OCI-LY3 (cell line): ENCODE results near the gene KCNJ11.

Experiments used
- H2AFZ ChIP-seq: fragments of 200-600, 300-600 bp; shearing (Covaris generic); 2 replicates; pipeline ENCODE4 v1.6.0; 2014; ENCODE audit warnings: antibody characterized with exemption, low read depth, low read length
- H3K27ac ChIP-seq: fragments of 200-600, 300-600 bp; sonication (generic); 2 replicates; pipeline ENCODE4 v1.5.1; 2014; ENCODE audit warnings: mild to moderate bottlenecking, low read length, moderate library complexity, mixed read lengths
- H3K27me3 ChIP-seq: fragments of 200-600, 300-600 bp; sonication (generic); 2 replicates; pipeline ENCODE4 v1.6.1; 2014; ENCODE audit warnings: low read depth, low read length, mixed read lengths
- H3K36me3 ChIP-seq: fragments of 200-600, 300-600 bp; sonication (generic); replicated peaks from 2 replicates; pipeline ENCODE3; 2014; ENCODE audit warnings: low read depth, low read length, mixed read lengths
- H3K4me1 ChIP-seq: fragments of 300-600, 200-600 bp; sonication (generic); 2 replicates; pipeline ENCODE4 v1.6.1; 2014; ENCODE audit warnings: low read length, mixed read lengths
- H3K4me2 ChIP-seq: fragments of 200-600, 300-600 bp; sonication (generic); 2 replicates; pipeline ENCODE4 v1.6.1; 2014; ENCODE audit warnings: low read length, mixed read lengths
- H3K4me3 ChIP-seq: fragments of 300-600, 200-600 bp; sonication (generic); 2 replicates; pipeline ENCODE4 v1.5.1; 2014; ENCODE audit warnings: antibody characterized with exemption, mild to moderate bottlenecking, low read length, moderate library complexity
- H3K79me2 ChIP-seq: fragments of 300-600, 200-600 bp; shearing (Covaris generic); 2 replicates; pipeline ENCODE4 v1.6.1; 2014; ENCODE audit warnings: mild to moderate bottlenecking, low read length, mixed read lengths
- H3K9ac ChIP-seq: fragments of 300-600, 200-600 bp; shearing (Covaris generic); 2 replicates; pipeline ENCODE4 v1.6.0; 2014; ENCODE audit warnings: mild to moderate bottlenecking, low read length, moderate library complexity
- H3K9me3 ChIP-seq: fragments of 200-600, 300-600 bp; shearing (Covaris generic); 2 replicates; pipeline ENCODE4 v1.6.1; 2014; ENCODE audit warnings: low read length, mixed read lengths; ENCODE audit not compliant: insufficient read depth
- H4K20me1 ChIP-seq: fragments of 200-600, 300-600 bp; sonication (generic); 2 replicates; pipeline ENCODE4 v1.6.1; 2016; ENCODE audit warnings: low read length, mixed read lengths; ENCODE audit not compliant: insufficient read depth
- TF ChIP-seq, protein P1 (sequence below): fragments of 200-600, 300-600 bp; sonication (generic); IDR thresholded peaks from 2 replicates; pipeline ENCODE4 v1.5.1; 2014; ENCODE audit warnings: antibody characterized with exemption, low read length, low read depth

The KCNJ11 gene

DNA sequence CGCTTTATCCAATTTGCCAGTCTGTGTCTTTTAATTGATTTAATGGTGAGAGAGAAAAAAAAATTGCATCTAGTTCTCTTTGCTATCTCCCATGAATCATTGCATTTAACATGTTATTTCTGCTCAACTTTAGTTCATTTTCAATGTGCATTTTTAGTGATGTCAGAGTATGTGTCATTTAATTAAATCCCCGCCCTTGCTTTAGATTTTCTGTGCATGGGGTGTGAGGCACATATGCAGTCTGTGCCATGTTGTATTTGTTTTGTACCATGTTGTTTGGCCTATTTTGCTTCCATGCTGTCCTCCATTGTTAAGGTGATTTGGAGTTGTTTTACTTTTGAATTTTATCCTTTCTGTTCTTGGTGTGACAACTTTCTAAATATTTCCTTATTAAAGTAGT lies 45.2 kb downstream of the KCNJ11 start:
- Histone ChIP-seq H3K79me2 (no peaks in the 10 kb centered on the region), H3K36me3 (no peaks in the 10 kb centered on the region), H3K4me1 (no peaks in the 10 kb centered on the region; the same call in 1 of the 2 replicates), H3K4me3 (no peak overlapping the region), H4K20me1 (no peaks in the 10 kb centered on the region), H3K27me3 (peaks cover 22% of the 10 kb centered on the region; the same call in 1 of the 2 replicates), H3K27ac (no peak overlapping the region), H3K4me2 (no peak overlapping the region), H2AFZ (no peak overlapping the region), H3K9me3 (no peaks in the 10 kb centered on the region), H3K9ac (no peak overlapping the region)
- TF ChIP-seq, protein P1, sequence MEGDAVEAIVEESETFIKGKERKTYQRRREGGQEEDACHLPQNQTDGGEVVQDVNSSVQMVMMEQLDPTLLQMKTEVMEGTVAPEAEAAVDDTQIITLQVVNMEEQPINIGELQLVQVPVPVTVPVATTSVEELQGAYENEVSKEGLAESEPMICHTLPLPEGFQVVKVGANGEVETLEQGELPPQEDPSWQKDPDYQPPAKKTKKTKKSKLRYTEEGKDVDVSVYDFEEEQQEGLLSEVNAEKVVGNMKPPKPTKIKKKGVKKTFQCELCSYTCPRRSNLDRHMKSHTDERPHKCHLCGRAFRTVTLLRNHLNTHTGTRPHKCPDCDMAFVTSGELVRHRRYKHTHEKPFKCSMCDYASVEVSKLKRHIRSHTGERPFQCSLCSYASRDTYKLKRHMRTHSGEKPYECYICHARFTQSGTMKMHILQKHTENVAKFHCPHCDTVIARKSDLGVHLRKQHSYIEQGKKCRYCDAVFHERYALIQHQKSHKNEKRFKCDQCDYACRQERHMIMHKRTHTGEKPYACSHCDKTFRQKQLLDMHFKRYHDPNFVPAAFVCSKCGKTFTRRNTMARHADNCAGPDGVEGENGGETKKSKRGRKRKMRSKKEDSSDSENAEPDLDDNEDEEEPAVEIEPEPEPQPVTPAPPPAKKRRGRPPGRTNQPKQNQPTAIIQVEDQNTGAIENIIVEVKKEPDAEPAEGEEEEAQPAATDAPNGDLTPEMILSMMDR: no peak
